22Rv1 (cell line): ENCODE data around the gene TNRC6C.

ENCODE experiments used
- ZFX ChIP-seq: fragments of 450-650 bp; IDR thresholded peaks from 2 replicates; pipeline ENCODE4 v1.6.1; 2017; ENCODE audit warnings: antibody characterized with exemption, borderline replicate concordance
- TF ChIP-seq, protein P1 (sequence below): fragments of 450-650 bp; IDR thresholded peaks from 2 replicates; pipeline ENCODE4 v1.5.1; 2017; ENCODE audit warnings: mild to moderate bottlenecking

DNA sequence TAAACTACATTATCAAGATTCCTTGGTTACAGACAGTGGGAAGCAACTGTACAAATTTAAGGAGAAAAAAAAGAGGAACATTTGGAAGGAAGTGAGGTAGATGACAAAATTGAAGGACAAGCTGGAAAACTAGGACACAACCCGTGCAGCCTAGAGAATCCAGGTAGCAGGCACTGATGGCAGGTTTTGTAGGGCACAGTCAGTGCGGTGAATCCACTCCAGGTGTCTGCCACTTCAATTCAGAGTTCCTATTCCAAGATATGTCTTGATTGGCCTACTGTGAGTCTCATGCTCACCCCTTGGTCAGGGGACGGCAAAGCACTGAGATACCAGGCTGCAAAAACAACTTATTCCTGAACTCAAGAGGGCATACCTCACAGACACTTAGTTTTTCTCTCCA, 37.8 kb downstream of the TNRC6C start:
- TF ChIP-seq, protein P1, sequence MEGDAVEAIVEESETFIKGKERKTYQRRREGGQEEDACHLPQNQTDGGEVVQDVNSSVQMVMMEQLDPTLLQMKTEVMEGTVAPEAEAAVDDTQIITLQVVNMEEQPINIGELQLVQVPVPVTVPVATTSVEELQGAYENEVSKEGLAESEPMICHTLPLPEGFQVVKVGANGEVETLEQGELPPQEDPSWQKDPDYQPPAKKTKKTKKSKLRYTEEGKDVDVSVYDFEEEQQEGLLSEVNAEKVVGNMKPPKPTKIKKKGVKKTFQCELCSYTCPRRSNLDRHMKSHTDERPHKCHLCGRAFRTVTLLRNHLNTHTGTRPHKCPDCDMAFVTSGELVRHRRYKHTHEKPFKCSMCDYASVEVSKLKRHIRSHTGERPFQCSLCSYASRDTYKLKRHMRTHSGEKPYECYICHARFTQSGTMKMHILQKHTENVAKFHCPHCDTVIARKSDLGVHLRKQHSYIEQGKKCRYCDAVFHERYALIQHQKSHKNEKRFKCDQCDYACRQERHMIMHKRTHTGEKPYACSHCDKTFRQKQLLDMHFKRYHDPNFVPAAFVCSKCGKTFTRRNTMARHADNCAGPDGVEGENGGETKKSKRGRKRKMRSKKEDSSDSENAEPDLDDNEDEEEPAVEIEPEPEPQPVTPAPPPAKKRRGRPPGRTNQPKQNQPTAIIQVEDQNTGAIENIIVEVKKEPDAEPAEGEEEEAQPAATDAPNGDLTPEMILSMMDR = no peak
- no peak for TF ChIP-seq ZFX
